Smooth muscle cell (in vitro differentiated cells): ENCODE measurements around the gene OR1A1. TPM values are rescaled to one million over a fixed set of nuclear protein-coding genes. Genes with fewer than 3 reads are reported as not detected.
"Not testable (repeated sequence)": the region's sequence is repeated elsewhere in the genome, so short reads cannot be mapped to it uniquely, and the experiment has no call there.

Experiments used
- DNase-seq: peaks from one replicate; lab custom pipeline; 2025; ENCODE audit not compliant: unreplicated experiment; lab: John Stamatoyannopoulos, UW
- H2AFZ ChIP-seq: fragments of 200-600 bp; sonication (generic); 2 replicates; pipeline ENCODE4 v1.6.0; 2016; ENCODE audit warnings: antibody characterized with exemption, low read depth, mild to moderate bottlenecking
- H3F3A ChIP-seq: fragments of 200-600 bp; sonication (generic); 2 replicates; pipeline ENCODE4 v1.6.0; 2017; ENCODE audit warnings: antibody characterized with exemption, low read depth
- H3K27ac ChIP-seq: fragments of 200-600 bp; sonication (generic); 2 replicates; pipeline ENCODE4 v1.5.1; 2016; ENCODE audit warnings: low read depth, mild to moderate bottlenecking
- H3K27me3 ChIP-seq: fragments of 200-600 bp; sonication (generic); 2 replicates; pipeline ENCODE4 v1.6.1; 2016; ENCODE audit warnings: low read depth, mild to moderate bottlenecking
- H3K36me3 ChIP-seq: fragments of 200-600 bp; sonication (generic); 2 replicates; pipeline ENCODE4 v1.5.1; 2016; ENCODE audit warnings: low read depth
- H3K4me1 ChIP-seq: fragments of 200-600 bp; sonication (generic); 2 replicates; pipeline ENCODE4 v1.5.1; 2016; ENCODE audit warnings: low read depth
- H3K4me2 ChIP-seq: fragments of 200-600 bp; sonication (generic); 2 replicates; pipeline ENCODE4 v1.6.0; 2016; ENCODE audit warnings: mild to moderate bottlenecking
- H3K4me3 ChIP-seq: fragments of 200-600 bp; sonication (generic); 2 replicates; pipeline ENCODE4 v1.5.1; 2016; ENCODE audit warnings: mild to moderate bottlenecking
- H3K79me2 ChIP-seq: fragments of 200-600 bp; sonication (generic); 2 replicates; pipeline ENCODE4 v1.6.0; 2016; ENCODE audit warnings: low read depth, mild to moderate bottlenecking
- H3K9ac ChIP-seq: fragments of 200-600 bp; sonication (generic); 2 replicates; pipeline ENCODE4 v1.6.0; 2016; ENCODE audit warnings: low read depth
- H3K9me3 ChIP-seq: fragments of 200-600 bp; sonication (generic); replicated peaks from 2 replicates; pipeline ENCODE4 v1.5.1; 2016; ENCODE audit warnings: low read depth
- H4K20me1 ChIP-seq: fragments of 200-600 bp; sonication (generic); 2 replicates; pipeline ENCODE4 v1.6.0; 2016; ENCODE audit warnings: low read depth
- WGBS: methylation state at CpG from one replicate; pipeline ENCODE4 v1.1.7; 2016; ENCODE audit warnings: low lambda C conversion rate; 5-methylcytosine and 5-hydroxymethylcytosine counted together
- polyA plus RNA-seq: library from polyadenylated mRNA; unstranded; fragments of >200 nt; fragmentation: Nextera tagmentation; extraction: Ambion mirVana; gene quantifications from 2 replicates; pipeline ENCODE4 v1.2.1, GENCODE V29; 2016
- total RNA-seq: library from RNA; depleted of rRNA; stranded (reverse); fragments of >200 nt; gene quantifications from 2 replicates; pipeline ENCODE4 v1.2.3, GENCODE V29; 2014
- TF ChIP-seq, protein P1 (sequence below): fragments of 200-600 bp; sonication (generic); IDR thresholded peaks from 2 replicates; pipeline ENCODE4 v1.5.1; 2017; ENCODE audit warnings: borderline replicate concordance, mild to moderate bottlenecking, antibody characterized with exemption; ENCODE audit not compliant: insufficient read depth, poor library complexity, severe bottlenecking

Gene OR1A1
- total and polyA plus RNA-seq, 2 experiments from 2014 or later, result not detected

DNA sequence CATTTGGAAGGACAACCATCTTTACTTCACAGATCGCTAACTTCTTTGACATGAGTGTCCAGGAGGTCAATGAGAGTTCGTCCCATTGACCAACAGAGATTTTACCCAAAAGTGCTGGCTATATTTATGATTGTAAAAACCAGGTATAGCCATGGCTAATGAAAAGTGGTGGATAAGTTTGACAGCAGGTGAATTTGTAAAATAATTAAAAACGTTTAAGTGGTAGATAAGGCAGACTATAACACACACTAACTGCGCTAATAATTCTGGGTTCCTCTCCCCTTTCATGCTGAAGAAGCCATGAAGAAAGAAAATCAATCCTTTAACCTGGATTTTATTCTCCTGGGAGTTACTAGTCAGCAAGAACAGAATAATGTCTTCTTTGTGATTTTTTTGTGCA lies 10.2 kb upstream of the OR1A1 start, which contains the start of gene OR1A2:
TSS of gene OR1A2 (plus strand) at position 301 of the 400 bp plus-strand sequence. CDS start at position 301, 0 bp downstream.
- WGBS, result 41% methylated on average over 4 of the region's 4 CpGs
- no peaks in the 10 kb centered on the region for H3K27me3 ChIP-seq
- no peak within 1 kb of the TSS for H3K27ac ChIP-seq

GRCh38 chr17:3208484-3208883 lies 1.0 kb downstream of the OR1A1 start:
- Histone ChIP-seq H3K4me2 (no peak overlapping the region), H3K4me3 (no peak overlapping the region), H3K4me1 (no peaks in the 10 kb centered on the region), H3F3A (no peaks in the 10 kb centered on the region), H2AFZ (no peak overlapping the region), H3K9me3 (peaks cover 7% of the 10 kb centered on the region), H3K36me3 (no peaks in the 10 kb centered on the region), H3K79me2 (no peaks in the 10 kb centered on the region), H3K27ac (no peak overlapping the region), H4K20me1 (no peaks in the 10 kb centered on the region), H3K27me3 (no peaks in the 10 kb centered on the region), H3K9ac (no peak overlapping the region)
- WGBS, result 71% methylated on average over 6 of the region's 6 CpGs
- TF ChIP-seq, protein P1, sequence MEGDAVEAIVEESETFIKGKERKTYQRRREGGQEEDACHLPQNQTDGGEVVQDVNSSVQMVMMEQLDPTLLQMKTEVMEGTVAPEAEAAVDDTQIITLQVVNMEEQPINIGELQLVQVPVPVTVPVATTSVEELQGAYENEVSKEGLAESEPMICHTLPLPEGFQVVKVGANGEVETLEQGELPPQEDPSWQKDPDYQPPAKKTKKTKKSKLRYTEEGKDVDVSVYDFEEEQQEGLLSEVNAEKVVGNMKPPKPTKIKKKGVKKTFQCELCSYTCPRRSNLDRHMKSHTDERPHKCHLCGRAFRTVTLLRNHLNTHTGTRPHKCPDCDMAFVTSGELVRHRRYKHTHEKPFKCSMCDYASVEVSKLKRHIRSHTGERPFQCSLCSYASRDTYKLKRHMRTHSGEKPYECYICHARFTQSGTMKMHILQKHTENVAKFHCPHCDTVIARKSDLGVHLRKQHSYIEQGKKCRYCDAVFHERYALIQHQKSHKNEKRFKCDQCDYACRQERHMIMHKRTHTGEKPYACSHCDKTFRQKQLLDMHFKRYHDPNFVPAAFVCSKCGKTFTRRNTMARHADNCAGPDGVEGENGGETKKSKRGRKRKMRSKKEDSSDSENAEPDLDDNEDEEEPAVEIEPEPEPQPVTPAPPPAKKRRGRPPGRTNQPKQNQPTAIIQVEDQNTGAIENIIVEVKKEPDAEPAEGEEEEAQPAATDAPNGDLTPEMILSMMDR, result no peak
- no peak for DNase-seq

More for the DNA sequence above, 10.2 kb upstream of the OR1A1 start, which contains the start of gene OR1A2:
- Histone ChIP-seq H3K9ac (no peak within 1 kb of the TSS), H3F3A (no peaks in the 10 kb centered on the region), H3K4me1 (no peaks in the 10 kb centered on the region), H3K9me3 (peaks cover 8% of the 10 kb centered on the region), H2AFZ (no peak within 1 kb of the TSS), H3K4me2 (no peak within 1 kb of the TSS), H3K79me2 (no peaks in the 10 kb centered on the region), H3K36me3 (no peaks in the 10 kb centered on the region), H4K20me1 (no peaks in the 10 kb centered on the region), H3K4me3 (no peak within 1 kb of the TSS)
- no peak for DNase-seq
- TF ChIP-seq, protein P1, result no peak

DNA sequence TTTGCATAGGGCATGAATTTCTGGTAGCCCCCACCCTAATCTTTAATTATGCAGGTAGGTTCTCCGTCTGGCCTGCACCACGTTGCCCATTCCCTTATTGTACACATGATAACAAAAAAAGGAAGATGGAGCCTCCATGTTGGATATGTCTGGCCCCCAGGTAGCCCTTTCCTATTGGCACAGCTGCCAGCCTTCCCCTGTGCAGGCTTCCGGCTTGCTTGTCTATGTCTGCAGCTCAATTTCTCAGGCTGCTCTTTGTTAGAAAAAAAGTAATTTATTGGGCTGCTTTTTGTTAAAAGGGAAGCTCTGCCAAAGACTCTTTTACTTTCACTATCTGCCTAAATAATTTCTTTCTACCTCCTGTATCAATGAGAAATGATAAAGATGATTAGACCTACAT lies 5.5 kb downstream of the OR1A1 start:
- H3K4me3 ChIP-seq, result no peak overlapping the region
- no peaks in the 10 kb centered on the region for H4K20me1 ChIP-seq
- no peaks in the 10 kb centered on the region for H3K36me3 ChIP-seq
- no peaks in the 10 kb centered on the region for H3K79me2 ChIP-seq
- no peak for DNase-seq
- H2AFZ ChIP-seq, result no peak overlapping the region
- H3K4me1 ChIP-seq, result no peaks in the 10 kb centered on the region
- WGBS, result 59% methylated on average over 3 of the region's 3 CpGs
- H3K27ac ChIP-seq, result no peak overlapping the region
- H3K9me3 ChIP-seq, result peaks cover 3% of the 10 kb centered on the region
- TF ChIP-seq, protein P1, result no peak
- H3F3A ChIP-seq, result no peaks in the 10 kb centered on the region
- no peaks in the 10 kb centered on the region for H3K27me3 ChIP-seq
- H3K4me2 ChIP-seq, result no peak overlapping the region
- H3K9ac ChIP-seq, result no peak overlapping the region

DNA sequence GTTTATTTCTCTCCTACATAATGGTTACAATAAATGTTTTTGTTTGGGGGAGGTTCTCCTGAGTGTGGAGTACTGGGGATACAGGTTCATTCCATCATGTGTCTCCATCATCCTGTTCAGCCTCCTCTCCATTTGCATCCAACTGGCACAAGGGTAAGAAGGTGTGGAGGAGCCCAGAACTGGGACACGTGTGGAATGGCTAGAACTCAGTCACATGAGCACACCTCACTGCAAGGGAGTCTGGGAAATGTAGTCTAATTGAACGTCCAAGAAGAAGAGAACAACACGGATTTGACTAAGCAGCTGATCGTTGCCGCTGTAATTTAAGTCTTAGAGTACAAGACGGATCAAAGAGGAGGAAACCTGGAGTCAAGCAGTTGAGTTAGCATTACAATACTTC lies 6.1 kb downstream of the OR1A1 start:
- WGBS, result 59% methylated on average over 6 of the region's 6 CpGs
- H3K79me2 ChIP-seq, result no peaks in the 10 kb centered on the region
- H3K36me3 ChIP-seq, result no peaks in the 10 kb centered on the region
- TF ChIP-seq, protein P1, result no peak
- H3K27me3 ChIP-seq, result no peaks in the 10 kb centered on the region
- no peak for DNase-seq
- peaks cover 3% of the 10 kb centered on the region for H3K9me3 ChIP-seq
- H2AFZ ChIP-seq, result no peak overlapping the region
- H3K9ac ChIP-seq, result no peak overlapping the region
- no peaks in the 10 kb centered on the region for H3F3A ChIP-seq
- no peak overlapping the region for H3K27ac ChIP-seq
- no peak overlapping the region for H3K4me3 ChIP-seq
- no peaks in the 10 kb centered on the region for H3K4me1 ChIP-seq
- no peaks in the 10 kb centered on the region for H4K20me1 ChIP-seq
- no peak overlapping the region for H3K4me2 ChIP-seq

GRCh38 chr17:3219978-3220377 lies 12.5 kb downstream of the OR1A1 start:
- not testable (repeated sequence) for DNase-seq, H3K4me3 ChIP-seq
- WGBS, result 49% methylated on average over 3 of the region's 3 CpGs

More at GRCh38 chr17:3219978-3220377, 12.5 kb downstream of the OR1A1 start:
- not testable (repeated sequence) for H3F3A ChIP-seq, H3K27ac ChIP-seq, H4K20me1 ChIP-seq, H3K9me3 ChIP-seq, H3K9ac ChIP-seq, H3K27me3 ChIP-seq, H3K79me2 ChIP-seq, H3K4me1 ChIP-seq, H3K36me3 ChIP-seq, H3K4me2 ChIP-seq, H2AFZ ChIP-seq
